Stimulated activated CD8-positive, alpha-beta memory T cell treated with anti-CD3 and anti-CD28 coated beads, Interleukin-15, amount 100 ng/mL, for 4 hours (primary cell): ENCODE data around the gene PLXNA1.

ENCODE experiments used
- DNase-seq, 2 donors: peaks; one replicate each; pipeline ENCODE4 v3.0.0-alpha.2; 2020; ENCODE audit warnings: low read depth in 2 of 2

Gene PLXNA1

DNA sequence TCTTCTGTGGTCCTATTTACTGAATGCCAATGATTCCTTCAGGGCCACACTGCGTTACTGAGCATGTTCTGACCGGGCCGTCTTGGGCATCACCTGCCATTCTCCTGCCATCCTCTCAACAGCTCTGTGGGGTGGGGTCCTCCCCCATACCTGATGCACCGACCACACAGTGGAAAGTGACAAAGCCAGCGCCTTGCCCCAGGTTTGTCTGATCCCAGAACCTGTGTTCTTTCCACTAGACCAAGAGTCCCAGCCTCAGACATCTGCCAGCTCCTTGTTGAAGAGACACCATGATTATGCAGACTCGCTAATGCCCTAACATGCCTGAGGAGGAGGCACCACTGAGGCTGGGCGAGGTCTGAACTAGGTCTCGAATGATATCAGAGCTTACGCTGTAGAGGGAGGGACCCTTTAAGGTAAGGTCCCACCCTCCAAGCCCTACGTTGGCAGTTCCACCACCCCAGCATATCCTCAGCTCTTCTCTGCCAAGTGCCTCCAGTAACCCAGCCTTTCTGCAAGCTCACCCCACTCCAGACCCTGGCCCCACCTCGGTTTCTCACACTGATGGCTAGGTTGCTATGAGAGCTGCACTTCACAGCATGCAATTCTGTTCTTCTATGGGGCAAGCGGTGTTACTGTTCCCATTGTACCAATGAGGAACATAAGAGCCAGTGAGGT, 29.8 kb upstream of the PLXNA1 start:
- DNase-seq = no peak

- DNase-seq = no peak
Observed at GRCh38 chr3:126954141-126954842, 28.6 kb upstream of the PLXNA1 start.

DNA sequence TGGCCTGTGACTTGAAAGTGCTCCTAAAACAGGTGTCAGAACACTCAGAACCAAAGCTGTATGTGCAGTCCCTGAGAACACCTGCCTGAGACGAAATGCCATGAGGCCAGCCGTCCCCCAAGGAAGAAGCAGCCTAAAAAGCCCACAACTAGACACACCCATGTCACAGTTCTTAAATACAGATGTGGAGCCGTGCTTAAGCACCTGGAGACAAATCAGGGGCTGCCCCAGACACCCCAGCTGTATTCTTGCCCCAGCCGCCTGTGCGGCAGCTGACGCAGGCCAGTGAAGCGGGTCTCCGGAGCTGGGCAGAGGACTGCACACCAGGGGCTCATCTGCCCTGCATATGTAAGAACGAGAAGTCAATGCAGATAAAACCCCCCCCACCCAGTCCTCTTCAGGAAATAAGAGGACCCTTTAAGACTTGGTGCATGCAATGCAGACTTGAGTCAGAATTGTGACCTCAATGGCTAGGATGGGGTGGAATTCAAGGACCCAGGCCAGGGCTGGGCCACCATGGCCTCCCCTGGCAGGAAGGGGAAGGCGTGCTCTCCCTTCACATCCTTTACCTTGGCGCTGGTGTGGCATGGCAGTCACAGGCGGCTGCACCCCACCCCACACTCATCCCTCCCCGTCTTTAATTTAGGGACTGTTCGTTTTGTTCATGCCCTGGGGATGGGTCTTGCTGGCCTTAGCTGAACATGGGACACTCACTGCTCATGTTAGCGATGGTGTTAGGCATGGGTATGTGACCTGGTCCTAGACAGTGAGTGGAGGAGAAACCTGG, 27.7 kb upstream of the PLXNA1 start:
- no peak for DNase-seq

DNA sequence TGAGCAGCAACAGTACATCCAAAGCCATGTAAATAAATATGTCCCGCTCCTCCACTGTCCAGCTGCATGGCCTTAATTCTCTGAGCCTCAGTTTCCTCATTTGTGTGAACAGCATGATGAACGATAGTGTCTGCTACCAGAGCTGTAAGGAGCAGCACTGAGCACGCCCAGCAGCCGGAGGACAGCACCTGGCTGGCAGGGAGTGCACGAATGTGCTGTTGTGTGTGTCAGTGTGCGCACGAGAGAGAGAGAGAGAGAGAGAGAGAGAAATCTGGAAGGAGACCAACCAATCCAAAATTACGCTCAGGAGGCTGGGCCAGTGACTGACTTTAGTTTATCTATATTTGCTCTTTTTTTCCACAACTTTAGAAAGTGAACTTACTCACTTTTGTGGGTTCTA, 26.6 kb upstream of the PLXNA1 start:
- DNase-seq = no peak

DNA sequence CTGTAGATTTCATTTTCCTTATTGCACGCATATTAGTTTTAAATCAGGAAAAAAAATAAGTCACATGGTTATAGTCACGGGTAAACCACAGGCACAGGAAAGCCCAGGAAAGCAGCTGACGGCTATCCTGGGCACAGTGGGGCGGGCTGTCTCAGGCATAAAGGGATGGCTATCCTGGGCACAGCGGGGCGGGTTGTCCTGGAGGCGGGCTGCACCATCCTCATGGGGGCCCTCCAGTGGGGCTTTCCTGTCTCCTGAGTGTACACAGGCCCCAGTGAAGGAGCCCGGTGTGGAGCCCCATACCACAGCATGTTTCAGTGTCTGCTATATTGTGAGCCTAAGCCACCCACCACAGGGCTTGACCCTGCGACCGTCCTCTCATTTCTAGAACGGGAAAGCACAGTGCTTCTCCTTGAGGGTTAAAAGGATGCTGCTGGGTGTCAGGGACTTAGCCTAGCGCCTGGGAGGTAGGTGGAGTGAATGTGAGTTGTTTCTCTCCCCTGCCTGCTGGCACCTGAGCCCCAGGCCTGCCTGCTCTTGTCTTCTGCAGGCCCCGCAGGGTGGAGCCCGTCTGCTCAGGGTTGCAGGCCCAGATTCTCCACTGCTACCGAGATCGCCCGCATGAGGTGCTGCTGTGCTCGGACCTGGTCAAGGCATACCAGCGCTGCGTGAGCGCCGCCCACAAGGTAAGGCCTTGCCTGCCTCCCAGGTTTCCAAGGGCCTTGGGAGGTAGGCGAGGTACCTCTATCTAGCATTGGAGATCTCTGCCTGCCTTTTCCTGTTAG, 25.9 kb upstream of the PLXNA1 start:
- no peak for DNase-seq

GRCh38 chr3:126957776-126958637, 24.9 kb upstream of the PLXNA1 start:
- no peak for DNase-seq

GRCh38 chr3:126958638-126959085, 24.3 kb upstream of the PLXNA1 start:
- DNase-seq = no peak

DNA sequence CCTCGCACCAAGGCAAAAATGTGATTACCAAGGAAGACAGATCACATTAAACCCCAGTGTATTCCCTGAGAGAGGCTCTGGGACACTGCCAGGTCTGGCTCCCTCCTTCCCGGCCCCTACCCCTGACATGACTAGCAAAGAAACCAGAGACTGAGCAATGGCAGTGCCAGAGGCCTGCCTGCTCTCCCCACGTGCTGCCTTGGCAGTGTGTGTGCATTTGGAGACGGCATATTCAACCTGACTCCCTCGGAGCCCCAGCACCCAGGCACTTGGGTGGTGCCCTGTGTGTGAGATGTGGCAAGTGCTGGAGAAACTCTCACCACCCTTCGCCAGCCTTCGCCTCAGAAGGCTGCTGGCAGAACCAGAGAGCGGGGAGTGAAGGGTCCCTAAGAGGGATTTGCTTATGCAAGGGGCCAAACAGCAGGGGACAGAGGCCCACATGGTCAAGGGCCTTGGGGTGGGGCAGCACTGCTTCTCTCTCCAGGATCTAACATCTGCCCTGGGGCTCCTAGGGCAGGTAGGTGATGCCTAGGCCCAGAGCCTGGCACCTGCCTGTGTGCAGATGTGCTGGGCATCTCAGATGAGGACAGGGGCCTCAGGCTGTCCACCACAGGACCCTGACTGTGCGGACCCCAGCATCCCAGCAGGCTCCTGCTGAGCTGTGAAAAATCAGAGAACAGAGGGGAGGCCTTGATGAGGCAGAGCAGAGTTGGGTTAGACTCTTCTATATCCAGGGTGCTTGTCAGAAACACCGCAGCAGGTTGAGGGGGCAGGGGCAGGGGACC, 23.6 kb upstream of the PLXNA1 start:
- DNase-seq = no peak

GRCh38 chr3:126959921-126960603, 22.9 kb upstream of the PLXNA1 start:
- DNase-seq = no peak

GRCh38 chr3:126960604-126960995, 22.3 kb upstream of the PLXNA1 start:
- no peak for DNase-seq

DNA sequence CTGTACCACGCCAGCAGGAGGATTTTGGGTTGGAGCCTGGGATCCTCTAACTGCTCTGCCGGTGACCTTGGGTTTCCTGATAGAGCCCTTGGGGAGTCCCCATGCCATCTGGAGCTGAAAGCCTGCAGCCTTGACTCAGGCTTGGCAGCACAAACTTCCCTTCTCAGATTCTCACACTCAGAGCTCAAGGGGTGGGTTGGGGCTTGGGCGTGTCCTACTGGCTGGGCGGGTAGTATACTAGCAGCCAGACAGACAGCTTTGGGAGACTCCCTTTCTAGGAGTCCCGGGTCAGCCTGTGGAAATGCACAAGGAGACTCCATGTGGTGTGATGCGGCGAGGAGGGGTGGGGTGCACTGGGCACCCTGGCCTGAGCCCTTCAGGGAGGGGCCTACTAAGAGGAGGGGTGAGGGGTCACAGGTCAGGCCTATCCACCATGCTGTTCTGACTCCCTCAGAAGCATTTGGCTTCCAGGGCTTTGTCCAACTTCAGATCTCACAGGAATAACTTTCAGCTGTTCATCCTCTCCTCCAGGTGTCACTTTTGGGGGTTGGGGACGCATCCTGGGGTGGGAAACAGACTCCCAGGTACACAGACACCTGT, 21.6 kb upstream of the PLXNA1 start:
- DNase-seq = no peak

- DNase-seq = no peak
Observed at GRCh38 chr3:126961791-126962461, 21.0 kb upstream of the PLXNA1 start.

GRCh38 chr3:126962756-126963155, 20.2 kb upstream of the PLXNA1 start:
- no peak for DNase-seq

DNA sequence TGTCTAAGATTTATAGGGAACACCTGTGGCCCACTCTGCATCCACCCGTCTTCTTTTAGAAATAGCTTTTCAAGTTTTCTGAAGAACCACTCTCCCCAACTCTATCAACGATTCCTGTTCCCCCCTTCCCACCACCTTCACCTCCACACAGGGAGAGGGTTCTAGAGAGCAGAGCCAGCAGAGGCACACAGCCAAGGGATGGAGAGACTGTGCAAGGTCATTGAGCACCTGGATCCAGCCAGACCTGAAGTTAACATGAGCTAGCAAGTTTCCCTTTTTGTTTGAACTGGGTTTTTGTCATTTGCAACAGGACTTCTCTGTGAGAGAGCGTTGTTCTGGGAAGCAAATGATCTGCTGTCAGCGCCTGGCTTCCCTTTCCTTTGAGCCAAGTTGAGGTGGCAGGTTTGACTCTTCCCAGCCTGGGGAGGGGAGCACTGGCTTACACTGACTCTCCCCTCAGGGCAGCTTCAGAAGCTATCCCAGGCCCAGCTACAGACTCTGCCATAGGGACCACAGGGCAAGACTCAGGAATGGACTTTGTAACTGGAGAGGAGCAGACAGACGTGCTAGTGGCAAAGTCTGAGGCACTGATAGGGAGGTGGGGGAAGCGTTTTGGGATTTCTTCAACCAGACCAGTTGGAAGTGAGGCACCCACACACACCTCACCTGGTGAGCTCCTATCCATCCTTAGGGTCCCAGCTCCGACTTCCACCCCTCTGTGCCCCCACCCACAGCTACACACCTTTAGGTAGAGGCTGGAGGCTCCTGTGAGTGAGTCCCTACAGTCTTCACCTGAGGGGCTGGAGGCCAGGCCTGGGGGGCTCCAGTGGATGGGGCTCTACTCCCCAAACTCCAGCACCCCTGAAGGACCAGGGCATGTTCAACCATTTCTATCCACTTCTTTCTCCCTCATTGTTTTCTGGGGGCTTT, 19.4 kb upstream of the PLXNA1 start:
- DNase-seq = no peak

DNA sequence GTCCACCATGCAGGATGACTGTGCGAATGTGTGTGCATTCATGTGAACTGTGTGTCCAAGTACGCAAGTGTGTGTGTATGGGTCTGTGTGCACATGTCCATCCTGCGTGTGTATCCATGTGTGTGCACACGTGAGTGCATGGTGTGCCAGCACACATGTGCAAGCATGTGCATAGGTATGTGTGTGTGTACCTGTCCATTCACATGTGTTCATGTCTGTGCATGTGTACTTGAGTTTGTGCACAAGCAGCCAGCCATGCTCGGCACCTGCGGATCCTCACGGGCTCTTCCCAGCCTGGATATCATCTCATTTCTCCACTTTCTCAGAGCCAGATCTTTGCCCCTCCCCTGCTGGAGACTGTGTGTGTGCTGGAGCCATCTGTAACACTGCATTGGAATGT, 18.7 kb upstream of the PLXNA1 start:
- DNase-seq = no peak

DNA sequence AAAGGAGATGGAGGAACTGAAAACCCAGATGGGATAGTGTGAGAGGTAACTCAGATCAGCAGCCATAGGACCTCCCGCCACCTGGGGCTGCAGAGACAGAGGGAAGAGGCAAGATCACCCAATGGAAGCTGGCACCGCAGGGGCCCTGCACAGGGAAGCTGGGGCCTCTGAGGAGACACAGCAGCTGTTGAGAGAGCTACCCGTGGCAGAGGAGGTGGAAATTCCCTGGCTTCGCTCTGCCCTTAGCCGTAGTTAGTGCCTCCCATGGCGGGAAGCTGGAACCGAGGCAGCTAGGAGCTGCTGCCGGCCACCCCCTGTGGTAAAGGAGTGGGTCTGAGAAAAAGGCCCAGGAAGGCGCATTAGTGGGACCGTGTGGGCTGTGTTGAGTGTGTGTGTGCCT, 18.0 kb upstream of the PLXNA1 start:
- DNase-seq = no peak

DNA sequence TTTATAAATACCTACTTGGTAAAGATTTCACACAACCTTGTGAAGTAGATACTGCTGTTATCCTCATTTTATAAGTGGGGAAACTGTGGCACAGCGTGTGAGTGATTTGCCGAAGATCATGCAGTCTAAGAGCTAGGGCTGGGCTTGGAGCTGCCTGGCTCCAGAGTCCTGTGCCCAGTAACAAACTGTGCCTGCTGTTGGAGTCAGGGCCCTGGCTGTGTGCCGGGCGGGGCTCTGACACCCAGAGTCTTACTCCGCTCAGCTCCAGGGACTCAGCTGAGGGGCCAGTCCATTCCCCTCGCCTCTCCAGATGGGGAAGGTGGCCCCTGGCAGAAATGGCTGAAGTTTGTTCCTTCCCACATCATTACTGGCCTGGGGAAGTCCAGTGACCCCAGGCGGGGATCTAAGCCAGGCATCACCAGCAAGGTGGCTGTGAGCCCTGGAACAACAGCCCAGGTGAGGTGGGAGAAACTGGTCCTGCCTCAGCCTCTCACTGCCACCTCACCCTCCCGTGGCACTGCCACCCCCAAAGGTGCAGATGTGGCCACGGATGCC, 17.3 kb upstream of the PLXNA1 start:
- DNase-seq = no peak
